Progenitor cell of endocrine pancreas (in vitro differentiated cells): ENCODE results near the gene CDK14. TPM values are rescaled to one million over a fixed set of nuclear protein-coding genes. Genes with fewer than 3 reads are reported as not detected.
A peak's percentile ranks its signal among the peaks of the same experiment; 100 is the strongest.

Experiments used
- DNase-seq: peaks from one replicate; pipeline ENCODE4 v3.0.0; 2021; ENCODE audit warnings: low spot score; ENCODE audit not compliant: unreplicated experiment
- H3K27ac Mint-ChIP-seq: 2 replicates; pipeline ENCODE4 v1.8.0; 2021; ENCODE audit warnings: mild to moderate bottlenecking, moderate library complexity, mixed read lengths
- H3K27me3 Mint-ChIP-seq: 2 replicates; pipeline ENCODE4 v1.8.0; 2021; ENCODE audit warnings: mixed read lengths
- H3K36me3 Mint-ChIP-seq: 2 replicates; pipeline ENCODE4 v1.8.0; 2022; ENCODE audit warnings: mixed read lengths; ENCODE audit not compliant: insufficient read depth
- H3K4me1 Mint-ChIP-seq: 2 replicates; pipeline ENCODE4 v1.8.0; 2021; ENCODE audit warnings: low read depth, mixed read lengths
- H3K4me3 Mint-ChIP-seq: 2 replicates; pipeline ENCODE4 v1.8.0; 2021; ENCODE audit warnings: low read depth, mild to moderate bottlenecking, moderate library complexity, mixed read lengths
- H3K9me3 Mint-ChIP-seq: 2 replicates; pipeline ENCODE4 v1.8.0; 2021; ENCODE audit warnings: low read depth, mixed read lengths
- total RNA-seq: library from RNA; stranded (reverse); gene quantifications from 2 replicates; pipeline ENCODE4 v1.2.1, GENCODE V29; 2021
- TF ChIP-seq, protein P1 (sequence below): fragments of 200-600 bp; sonication (generic); IDR thresholded peaks from one replicate; pipeline ENCODE4 v1.5.0; 2021; ENCODE audit warnings: antibody characterized with exemption, mild to moderate bottlenecking; ENCODE audit not compliant: unreplicated experiment

Gene CDK14
- total RNA-seq, 1 donor from 2014 or later, result 117 TPM

GRCh38 chr7:90621125-90621746 is 25.1 kb downstream of the CDK14 start:
- peaks cover 50% of the 10 kb centered on the region for H3K4me1 Mint-ChIP-seq
- no peak overlapping the region for H3K4me3 Mint-ChIP-seq

GRCh38 chr7:90621747-90622140 is 25.6 kb downstream of the CDK14 start:
- H3K9me3 Mint-ChIP-seq, result no peaks in the 10 kb centered on the region
- H3K4me1 Mint-ChIP-seq, result peaks cover 53% of the 10 kb centered on the region
- H3K36me3 Mint-ChIP-seq, result no peaks in the 10 kb centered on the region
- TF ChIP-seq, protein P1, sequence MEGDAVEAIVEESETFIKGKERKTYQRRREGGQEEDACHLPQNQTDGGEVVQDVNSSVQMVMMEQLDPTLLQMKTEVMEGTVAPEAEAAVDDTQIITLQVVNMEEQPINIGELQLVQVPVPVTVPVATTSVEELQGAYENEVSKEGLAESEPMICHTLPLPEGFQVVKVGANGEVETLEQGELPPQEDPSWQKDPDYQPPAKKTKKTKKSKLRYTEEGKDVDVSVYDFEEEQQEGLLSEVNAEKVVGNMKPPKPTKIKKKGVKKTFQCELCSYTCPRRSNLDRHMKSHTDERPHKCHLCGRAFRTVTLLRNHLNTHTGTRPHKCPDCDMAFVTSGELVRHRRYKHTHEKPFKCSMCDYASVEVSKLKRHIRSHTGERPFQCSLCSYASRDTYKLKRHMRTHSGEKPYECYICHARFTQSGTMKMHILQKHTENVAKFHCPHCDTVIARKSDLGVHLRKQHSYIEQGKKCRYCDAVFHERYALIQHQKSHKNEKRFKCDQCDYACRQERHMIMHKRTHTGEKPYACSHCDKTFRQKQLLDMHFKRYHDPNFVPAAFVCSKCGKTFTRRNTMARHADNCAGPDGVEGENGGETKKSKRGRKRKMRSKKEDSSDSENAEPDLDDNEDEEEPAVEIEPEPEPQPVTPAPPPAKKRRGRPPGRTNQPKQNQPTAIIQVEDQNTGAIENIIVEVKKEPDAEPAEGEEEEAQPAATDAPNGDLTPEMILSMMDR, result no peak
- DNase-seq, result no peak
- H3K27ac Mint-ChIP-seq, result no peak overlapping the region
- no peaks in the 10 kb centered on the region for H3K27me3 Mint-ChIP-seq
- no peak overlapping the region for H3K4me3 Mint-ChIP-seq

More at GRCh38 chr7:90621125-90621746, 25.1 kb downstream of the CDK14 start:
- no peak for DNase-seq
- H3K27me3 Mint-ChIP-seq, result no peaks in the 10 kb centered on the region
- H3K9me3 Mint-ChIP-seq, result no peaks in the 10 kb centered on the region
- TF ChIP-seq, protein P1, result no peak
- no peak overlapping the region for H3K27ac Mint-ChIP-seq
- no peaks in the 10 kb centered on the region for H3K36me3 Mint-ChIP-seq

- TF ChIP-seq, protein P1, result no peak
- Mint-ChIP-seq H3K27ac (no peak overlapping the region), H3K9me3 (no peaks in the 10 kb centered on the region), H3K4me3 (no peak overlapping the region), H3K36me3 (no peaks in the 10 kb centered on the region), H3K4me1 (peaks cover 48% of the 10 kb centered on the region), H3K27me3 (no peaks in the 10 kb centered on the region)
- no peak for DNase-seq
Observed at GRCh38 chr7:90622670-90623069, 26.5 kb downstream of the CDK14 start.

DNA sequence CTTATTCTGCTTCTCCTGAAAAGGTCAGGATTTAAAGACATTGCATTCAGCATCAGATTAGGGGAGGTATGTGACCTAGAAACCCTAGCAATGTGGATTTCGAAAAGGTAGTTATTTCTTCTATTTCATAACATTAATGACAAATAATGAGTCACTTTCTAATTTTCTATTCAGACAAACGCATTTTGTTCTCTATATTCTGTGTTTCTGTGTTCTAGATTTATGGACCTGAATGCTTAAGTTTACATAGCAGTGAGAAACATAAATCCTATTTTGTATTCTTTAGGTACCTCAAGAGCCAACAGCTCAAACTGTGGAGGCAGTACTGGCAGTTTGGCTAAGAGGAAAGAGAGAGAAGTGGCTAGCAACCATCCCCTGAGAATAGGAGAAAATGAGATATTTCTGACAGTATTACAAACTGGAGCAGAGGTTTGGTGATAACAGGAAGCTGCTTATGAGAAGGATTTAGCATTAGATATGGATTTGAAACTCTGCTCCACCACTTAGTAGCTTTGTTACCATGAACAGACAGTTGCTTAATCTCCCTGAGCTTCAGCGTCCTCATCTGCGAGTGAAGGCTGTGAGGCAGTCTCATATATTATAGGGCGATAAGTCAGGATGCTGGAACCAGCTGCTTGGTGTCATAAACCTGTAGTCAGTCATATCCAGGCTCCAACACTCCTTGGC is 28.2 kb downstream of the CDK14 start:
- DNase-seq, result no peak
- no peak overlapping the region for H3K4me3 Mint-ChIP-seq
- H3K4me1 Mint-ChIP-seq, result peaks cover 32% of the 10 kb centered on the region
- no peaks in the 10 kb centered on the region for H3K9me3 Mint-ChIP-seq
- H3K27ac Mint-ChIP-seq, result peak overlapping the region; percentile 54
- TF ChIP-seq, protein P1, result no peak
- no peaks in the 10 kb centered on the region for H3K36me3 Mint-ChIP-seq
- no peaks in the 10 kb centered on the region for H3K27me3 Mint-ChIP-seq

GRCh38 chr7:90625051-90625450 is 28.9 kb downstream of the CDK14 start:
- Mint-ChIP-seq H3K9me3 (no peaks in the 10 kb centered on the region), H3K4me3 (no peak overlapping the region), H3K36me3 (no peaks in the 10 kb centered on the region), H3K27me3 (no peaks in the 10 kb centered on the region), H3K4me1 (peaks cover 29% of the 10 kb centered on the region), H3K27ac (no peak overlapping the region)
- TF ChIP-seq, protein P1, result no peak
- no peak for DNase-seq
